Superior temporal gyrus (tissue), 1 donor: Measurements from ENCODE around the gene SLC6A16.
"Not testable (repeated sequence)": the region's sequence is repeated elsewhere in the genome, so short reads cannot be mapped to it uniquely, and the experiment has no call there.

ENCODE experiments used
- DNase-seq: peaks from one replicate; pipeline ENCODE4 v3.0.0-alpha.2; 2016; ENCODE audit errors: extremely low spot score

Gene SLC6A16

DNA sequence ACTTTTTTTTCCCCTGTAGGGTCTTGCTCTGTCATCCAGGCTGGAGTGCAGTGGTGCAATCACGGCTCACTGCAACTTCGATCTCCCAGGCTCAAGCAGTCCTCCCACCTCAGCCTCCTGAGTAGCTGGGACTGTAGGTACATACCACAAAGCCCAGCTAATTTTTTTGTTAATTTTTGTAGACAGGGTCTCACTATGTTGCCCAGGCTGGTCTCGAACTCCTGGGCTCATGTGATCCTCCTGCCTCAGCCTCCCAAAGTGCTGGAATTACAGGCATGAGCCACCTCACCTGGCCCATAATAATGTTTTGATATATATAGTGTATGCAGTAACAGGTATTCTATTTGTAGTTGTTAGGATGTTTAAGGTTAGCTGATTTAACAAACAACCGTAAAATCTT is 6.2 kb upstream of the SLC6A16 start:
- not testable (repeated sequence) for DNase-seq

DNA sequence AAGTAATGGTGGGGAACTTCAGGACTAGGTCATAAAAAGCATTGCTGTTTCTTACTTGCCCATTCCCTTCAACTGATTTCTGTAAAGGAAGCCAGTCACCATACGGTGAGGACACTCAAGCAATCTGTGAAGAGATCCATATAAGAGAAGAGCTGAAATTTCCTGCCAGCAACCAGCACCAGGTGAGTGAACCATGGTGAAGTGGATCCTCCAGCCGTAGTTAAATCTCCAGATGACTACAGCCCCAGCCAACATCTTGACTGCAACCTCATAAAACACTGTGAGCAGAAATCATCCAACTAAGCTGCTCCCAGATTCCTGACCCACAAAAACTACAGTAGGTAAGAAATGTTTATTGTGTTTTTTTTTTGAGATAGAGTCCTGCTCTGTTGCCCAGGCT is 3.8 kb upstream of the SLC6A16 start:
- DNase-seq = no peak

DNA sequence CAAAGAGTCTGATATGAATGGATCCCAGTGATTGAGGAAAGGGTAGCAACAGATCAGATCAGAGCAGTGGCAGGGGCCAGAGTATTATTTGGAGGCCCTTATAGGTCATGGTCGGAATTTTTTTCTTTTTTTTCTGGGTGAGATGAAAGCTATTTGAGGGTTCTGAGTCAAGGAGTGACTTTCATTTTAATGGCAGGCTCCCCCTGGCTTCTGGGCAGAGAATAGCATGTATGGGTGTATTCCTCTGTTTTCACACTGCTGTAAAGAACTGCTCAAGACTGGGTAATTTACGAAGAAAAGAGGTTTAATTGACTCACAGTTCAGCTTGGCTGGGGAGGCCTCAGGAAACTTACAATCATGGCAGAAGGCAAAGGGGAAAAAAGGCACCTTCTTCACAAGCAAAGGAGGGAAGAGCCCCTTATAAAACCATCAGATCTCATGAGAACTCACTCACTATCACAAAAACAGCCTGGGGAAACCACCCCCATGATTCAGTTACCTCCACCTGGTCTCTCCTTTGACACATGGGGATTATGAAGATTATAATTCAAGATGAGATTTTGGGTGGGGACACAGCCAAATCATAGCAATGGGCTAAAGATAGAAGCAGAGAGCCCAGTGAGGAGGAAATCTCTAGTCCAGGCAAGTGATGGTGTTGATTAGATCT is 3.0 kb upstream of the SLC6A16 start:
- no peak for DNase-seq

DNA sequence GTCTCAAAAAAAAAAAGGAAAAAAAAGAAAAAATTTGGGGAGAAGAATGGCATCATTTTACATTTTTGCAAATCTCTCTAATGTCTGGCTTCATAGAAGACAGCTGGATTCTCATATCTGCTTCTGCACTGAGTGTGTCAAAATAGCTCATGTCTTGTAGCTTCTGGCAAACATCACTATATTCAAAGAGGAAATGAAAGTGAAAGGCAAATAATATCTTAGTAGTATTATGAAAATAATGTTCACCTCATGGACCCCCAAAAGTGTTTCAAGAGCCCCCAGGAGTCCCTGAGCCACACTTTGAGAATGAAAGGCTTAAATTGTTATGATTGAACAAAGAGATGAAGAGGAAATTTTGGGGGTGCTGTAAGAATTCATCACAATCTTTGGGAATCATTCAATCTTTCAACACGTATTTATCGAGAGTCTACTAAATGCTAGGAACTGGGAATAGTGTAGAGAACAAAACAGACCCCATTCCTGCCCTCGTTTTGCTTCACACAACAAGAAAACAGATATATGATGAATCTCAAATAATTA is 1.2 kb upstream of the SLC6A16 start:
- DNase-seq = no peak

DNA sequence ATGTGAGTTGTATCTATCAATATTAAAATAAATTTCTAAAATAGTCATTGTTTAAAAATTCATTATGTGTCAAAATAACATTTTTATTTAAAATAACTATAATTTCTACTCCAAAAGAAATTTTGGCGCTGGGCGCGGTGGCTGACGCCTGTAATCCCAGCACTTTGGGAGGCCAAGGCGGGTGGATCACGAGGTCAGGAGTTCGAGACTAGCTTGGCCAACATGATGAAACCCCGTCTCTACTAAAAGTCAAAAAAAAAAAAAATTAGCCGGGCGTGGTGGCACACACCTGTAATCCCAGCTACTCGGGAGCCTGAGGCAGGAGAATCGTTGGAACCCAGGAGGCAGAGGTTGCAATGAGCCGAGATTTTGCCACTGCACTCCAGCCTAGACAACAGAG is 765 bp upstream of the SLC6A16 start:
- not testable (repeated sequence) for DNase-seq

DNA sequence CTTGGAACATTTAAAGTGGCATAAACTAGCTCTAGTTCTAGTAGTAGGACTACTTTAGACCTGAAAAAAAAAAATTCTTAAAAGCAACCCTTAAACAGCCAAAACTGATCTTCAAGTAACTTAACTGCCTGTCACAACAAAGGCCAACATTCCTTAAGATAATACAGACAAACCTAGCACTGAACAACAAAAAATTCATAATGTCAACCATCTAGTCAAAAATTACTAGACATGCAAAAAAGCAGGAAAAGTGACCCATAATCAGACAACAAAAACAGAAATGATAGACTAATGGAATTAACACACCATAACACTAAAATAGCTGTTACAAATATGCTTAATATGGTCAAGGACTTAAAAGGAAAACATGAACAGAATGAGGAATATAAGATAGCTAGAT is 6.7 kb downstream of the SLC6A16 start:
- DNase-seq = no peak

DNA sequence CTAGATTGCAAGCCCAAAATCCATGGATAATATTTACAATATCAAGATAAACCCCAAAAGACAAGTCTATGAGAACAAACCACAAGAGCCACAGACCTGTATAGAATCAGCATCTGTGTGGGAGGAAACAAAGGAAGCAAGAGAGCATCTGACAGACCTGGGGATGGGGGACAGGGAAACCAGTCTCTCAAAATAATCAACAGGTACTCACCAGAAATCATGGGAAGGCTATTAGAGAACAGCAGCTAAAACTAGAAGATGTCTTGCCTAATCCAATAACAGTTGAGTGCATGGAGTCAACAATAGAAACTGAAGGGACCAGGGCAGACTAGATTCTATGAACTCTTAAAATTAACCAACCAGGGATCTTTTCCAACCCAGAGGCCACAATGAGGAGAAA is 8.7 kb downstream of the SLC6A16 start:
- no peak for DNase-seq

DNA sequence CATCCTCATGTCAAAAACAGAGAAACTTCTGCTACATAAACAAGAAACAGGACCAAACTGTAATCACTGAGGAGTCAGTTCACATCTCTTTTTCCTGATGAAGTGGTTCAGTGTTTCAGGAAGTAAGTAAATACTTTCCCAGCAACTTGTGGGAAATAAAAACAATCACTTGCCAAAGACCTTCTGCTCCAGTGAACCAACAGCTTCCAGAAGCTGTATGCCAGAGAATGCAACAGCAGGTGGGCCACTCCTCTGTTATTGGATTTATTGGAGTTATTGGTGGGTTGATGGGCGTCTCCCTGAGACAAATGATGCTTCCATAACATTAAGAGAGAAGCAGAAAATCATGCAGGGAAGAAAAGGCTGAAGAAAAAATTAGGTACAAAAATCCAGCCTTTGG is 9.9 kb downstream of the SLC6A16 start:
- DNase-seq = no peak

DNA sequence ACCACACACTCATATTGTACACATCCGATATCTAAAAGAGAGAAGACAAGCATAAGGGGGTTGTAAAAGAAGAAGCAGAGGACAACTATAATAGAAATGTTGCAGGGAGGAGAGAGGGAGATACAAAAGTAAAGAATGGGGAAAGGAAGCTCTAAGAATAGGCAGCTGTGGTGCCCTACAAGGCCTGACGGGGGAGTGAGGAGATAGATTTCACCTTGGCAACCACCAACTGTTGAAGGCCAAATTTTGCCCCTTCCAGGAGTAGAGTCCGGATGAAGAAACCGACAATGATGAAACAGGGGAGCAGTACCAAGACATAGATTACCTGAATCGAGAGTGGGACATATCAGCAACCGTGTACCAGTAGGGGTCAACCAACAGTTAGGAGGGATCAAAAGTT is 15.9 kb downstream of the SLC6A16 start:
- no peak for DNase-seq

DNA sequence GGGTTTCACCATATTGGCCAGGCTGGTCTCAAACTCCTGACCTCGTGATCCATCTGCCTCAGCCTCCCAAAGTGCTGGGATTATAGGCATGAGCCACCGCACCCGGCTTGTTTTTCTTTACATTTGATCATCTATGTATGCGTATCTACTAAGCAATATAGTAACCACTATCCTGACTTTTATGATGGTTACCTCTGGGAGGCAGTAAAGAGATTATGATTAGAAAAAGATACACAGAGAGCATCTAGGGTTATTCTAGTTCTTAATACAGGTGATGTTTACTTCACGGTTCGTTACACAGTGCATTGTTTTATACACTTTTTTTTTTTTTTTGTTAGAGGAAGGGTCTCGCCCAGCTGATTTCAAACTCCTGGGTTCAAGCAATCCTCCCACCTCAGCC is 18.3 kb downstream of the SLC6A16 start:
- not testable (repeated sequence) for DNase-seq

DNA sequence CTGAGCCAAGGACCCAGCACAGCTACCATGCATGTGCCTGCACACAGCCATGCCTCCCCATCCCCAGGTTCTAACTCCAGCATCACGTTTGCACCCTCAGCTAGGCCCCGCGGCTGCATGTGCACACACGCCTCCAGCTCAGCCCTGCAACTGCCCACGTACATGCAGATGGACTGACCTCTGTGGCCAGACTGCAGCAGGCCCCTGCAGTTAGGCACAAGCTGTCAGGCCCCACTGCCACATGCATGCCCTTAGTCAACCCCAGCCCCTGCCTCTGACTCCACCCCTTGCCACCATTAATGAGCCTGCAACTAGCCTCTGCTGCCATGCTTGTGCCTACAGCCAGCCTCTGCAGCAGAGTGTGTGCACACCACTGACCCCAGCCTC is 23.1 kb downstream of the SLC6A16 start:
- DNase-seq = no peak

DNA sequence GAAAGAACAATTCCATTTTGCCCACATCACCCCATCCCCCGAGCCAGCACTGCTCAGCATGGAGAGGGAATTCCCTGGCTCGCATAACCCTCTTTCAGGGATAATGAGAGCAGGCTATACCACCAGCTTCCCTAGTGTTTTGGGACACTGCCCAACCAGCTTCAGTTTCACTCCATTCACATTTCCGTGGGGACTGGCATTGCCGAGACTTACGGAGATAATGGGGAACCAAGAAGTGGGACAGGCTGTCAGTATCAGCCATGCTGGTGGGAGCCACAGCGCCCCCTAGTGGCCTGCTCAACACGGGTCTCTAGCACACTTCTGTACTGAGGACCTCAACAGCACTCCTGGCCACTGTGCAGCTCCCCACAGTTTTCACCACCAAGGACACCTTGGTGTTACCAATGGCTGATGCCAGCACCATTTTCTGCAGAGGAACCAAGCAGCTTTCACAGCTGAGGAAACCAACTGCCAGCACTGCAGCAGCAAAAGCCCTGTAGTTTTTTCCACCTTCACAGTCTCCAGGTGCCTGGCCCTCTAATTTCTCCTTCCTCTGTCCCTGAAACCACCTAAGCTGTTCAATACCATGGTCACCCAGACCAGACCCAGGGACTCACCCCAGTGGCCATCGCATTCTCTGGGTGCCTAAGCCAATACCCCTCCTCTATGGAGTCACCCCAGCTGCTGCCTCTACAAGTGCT is 23.7 kb downstream of the SLC6A16 start:
- DNase-seq = peak; percentile 52

DNA sequence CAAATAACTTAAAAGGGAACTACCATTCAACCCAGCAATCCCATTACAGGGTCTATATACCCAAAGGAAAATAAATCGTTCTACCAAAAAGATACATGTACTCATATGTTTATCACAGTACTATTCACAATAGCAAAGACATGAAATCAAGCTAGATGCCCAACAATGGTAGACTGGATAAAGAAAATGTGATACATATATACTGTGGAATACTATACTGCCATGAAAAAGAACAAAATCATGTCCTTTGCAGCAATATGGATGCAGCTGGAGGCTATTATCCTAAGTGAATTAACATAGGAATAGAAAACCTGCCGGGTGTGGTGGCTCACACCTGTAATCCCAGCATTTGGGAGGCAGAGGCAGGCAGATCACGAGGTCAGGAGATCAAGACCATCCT is 26.3 kb downstream of the SLC6A16 start:
- not testable (repeated sequence) for DNase-seq

DNA sequence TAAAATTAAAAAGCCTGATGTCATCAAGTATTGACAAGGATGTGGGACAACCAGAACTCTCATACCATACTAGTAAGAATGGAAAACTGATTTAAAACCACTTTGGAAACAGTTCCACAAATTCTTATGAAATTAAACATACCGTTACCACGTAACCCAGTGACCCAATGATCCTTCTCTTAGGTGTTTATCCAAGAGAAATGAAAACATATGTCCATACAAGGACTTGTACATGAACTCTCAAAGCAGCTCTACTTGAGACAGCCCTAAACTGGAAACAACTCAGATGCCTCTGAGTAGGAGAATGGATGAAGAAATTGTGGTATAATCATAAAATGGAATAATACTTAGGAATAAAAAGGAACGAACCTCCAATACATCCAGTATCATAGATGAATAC is 27.6 kb downstream of the SLC6A16 start:
- no peak for DNase-seq

DNA sequence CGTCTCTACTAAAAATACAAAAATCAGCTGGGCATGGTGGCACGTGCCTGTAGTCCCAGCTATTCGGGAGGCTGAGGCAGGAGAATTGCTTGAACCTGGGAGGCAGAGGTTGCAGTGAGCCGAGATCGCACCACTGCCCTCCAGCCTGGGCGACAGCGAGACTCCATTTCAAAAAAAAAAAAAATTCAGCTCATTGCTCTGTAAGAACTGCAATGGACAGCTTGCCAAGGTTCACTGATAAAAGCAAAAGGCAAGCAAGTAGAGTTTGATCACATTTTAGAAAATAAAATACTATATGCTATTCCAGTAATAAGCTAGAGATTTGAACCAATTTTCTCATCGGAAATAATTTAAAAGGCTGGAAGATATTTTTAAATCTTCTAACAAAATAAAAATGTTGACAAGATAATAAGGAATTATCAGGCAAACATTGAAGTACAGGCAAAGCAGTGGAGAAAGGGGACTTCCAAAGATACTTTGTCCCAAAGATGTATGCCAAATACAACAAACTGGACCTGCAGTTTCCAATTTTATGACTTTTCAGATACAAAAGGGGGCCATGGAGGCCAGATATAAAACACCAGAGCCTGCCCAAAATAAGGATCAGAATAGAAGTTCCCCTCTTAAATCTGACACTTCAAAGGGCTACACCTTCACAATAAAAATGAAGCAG is 29.6 kb downstream of the SLC6A16 start:
- no peak for DNase-seq

DNA sequence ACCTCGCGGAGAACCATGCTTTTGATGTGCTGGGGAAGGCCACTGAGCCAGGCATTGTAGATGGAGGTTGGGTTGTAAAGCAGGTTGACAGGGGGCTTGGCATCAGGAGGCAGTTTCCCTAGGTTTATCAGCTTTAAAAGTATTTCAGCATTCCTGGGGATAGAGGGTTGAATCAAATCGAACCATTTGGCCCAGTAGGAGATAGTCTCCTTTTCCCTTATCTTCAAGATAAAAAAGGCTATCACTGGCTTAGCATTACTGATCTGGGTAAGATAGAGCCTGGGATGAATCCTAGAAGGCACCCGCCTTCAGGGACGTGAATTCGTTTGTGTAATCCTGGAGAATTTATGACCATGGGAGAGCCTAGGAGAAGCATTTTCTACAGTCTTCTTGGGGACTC is 30.6 kb downstream of the SLC6A16 start:
- no peak for DNase-seq

DNA sequence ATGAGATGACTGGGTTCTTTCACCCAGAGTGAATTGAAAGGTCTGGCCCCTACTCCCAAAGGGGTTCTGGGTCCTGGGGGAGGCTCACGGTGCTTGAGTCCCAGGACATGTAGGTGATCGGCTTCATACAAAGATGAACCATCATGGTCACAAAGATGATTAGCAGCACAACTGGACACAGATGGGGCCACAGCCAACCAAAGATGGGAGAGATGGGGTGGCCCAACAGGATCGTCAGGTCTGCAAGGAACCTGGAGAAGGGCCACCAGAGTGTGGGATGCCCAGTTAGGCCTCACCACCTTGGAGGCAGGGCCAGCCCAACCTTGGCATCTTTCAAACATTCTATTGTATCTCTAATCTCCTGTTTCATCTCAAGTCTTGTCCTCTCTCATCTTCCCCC is 34.5 kb downstream of the SLC6A16 start:
- DNase-seq = no peak

DNA sequence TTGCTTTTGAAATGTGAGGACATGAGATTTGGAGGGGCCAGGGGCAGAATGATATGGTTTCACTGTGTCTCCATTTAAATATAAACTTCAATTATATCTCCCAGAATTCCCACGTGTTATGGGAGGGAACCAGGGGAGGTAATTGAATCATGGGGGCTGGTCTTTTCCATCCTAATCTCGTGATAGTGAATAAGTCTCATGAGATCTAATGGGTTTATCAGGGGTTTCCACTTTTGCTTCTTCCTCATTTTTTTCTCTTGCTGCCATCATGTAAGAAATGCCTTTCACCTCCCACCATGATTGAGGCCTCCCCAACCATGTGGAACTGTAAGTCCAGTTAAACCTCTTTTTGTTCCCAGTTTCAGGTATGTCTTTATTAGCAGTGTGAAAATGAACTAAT is 35.7 kb downstream of the SLC6A16 start:
- DNase-seq = not testable (repeated sequence)

DNA sequence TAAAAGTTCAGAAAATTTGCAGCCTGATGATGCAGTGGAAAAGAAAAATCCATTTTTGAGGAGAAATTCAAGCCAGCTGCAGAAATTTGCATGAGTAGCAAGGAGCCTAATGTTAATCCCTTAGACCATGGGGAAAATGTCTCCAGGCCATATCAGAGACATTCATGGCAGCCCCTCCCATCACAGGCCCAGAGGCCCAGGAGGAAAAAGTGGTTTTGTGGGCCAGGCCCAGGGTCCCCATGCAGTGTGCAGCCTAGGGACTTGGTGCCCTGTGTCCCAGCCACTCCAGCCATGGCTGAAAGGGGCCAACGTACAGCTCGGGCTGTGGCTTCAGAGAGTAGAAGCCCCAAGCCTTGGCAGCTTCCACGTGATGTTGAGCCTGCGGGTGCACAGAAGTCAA is 36.8 kb downstream of the SLC6A16 start:
- not testable (repeated sequence) for DNase-seq

DNA sequence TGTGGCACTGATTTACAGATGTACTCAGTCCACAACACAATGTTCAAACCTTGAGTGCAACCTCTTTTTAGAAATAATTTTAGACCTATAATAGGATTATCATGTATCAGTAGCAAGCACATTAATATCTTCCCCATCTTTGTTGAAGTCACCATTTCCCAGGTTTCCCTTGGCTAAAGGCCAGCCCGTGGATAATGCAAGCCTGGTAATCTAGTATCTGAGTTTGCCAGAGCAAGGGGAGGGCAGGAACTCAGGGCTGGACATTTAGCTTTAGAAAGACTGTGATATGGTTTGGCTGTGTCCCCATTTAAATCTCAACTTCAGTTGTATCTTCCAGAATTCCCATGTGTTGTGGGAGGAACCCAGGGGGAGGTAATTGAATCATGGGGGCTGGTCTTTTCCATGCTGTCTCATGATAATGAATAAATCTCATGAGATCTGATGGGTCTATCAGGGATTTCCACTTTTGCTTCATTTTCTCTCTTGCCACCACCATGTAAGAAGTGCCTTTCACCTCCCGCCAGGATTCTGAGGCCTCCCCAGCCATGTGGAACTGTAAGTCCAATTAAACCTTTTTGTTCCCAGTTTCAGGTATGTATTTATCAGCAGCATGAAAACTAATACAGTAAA is 37.7 kb downstream of the SLC6A16 start:
- no peak for DNase-seq

DNA sequence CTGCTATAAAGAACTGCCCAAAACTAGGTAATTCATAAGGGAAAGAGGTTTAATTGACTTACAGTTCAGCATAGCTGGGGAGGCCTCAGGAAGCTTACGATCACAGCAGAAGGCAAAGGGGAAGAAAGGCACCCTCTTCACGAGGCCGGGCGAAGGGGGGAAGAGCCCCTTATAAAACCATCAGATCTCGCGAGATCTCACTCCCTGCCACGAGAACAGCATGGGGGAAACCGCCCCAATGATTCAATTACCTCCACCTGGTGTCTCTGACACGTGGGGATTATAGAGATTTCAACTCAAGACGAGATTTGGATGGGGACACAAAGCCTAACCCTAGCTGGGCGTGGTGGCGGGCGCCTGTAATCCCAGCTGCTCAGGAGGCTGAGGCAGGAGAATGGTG is 42.8 kb downstream of the SLC6A16 start:
- no peak for DNase-seq

DNA sequence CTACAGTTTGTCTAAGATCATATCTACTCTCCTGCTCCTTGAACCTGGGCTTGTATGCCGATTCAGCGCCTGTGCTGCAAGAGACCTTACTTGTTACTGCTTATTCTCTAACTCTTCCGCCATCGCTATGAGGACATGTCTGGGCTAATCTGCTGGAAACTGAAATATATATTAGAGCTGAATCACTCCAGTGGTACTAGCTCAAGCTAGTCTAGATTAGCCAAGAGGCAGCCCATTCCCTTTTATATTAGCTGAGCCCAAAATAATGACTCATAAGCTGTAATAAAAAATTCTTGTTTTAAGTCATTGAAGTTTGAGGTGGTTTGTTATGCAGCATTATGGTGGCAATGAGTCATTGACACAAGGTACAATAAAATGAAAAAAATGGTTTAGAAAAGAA is 52.8 kb downstream of the SLC6A16 start:
- no peak for DNase-seq
